WI38 (cell line): ENCODE results near the gene KRTAP10-8.

Experiments
- H3K4me3 ChIP-seq: 2 replicates; pipeline ENCODE4 v1.5.1; 2011; ENCODE audit warnings: low read depth, mild to moderate bottlenecking, control low read depth, low read length
- CTCF ChIP-seq: IDR thresholded peaks from 2 replicates; pipeline ENCODE4 v1.5.1; 2012; ENCODE audit warnings: low read depth, mild to moderate bottlenecking, control low read depth, low read length

The KRTAP10-8 gene

GRCh38 chr21:44612029-44612486, at the start of gene KRTAP10-8:
Gene KRTAP10-8, plus strand, starts transcription at chr21:44612079. Its CDS starts 22 bp downstream, at chr21:44612101.
- no peak within 1 kb of the TSS for H3K4me3 ChIP-seq
- TF ChIP-seq CTCF, result no peak

- no peak overlapping the region for H3K4me3 ChIP-seq
- TF ChIP-seq CTCF, result no peak
Observed at GRCh38 chr21:44564099-44564498, 47.8 kb upstream of the KRTAP10-8 start.

- H3K4me3 ChIP-seq, result no peak overlapping the region
- TF ChIP-seq CTCF, result no peak
Observed at GRCh38 chr21:44564886-44565598, 46.8 kb upstream of the KRTAP10-8 start.

GRCh38 chr21:44566403-44566802, 45.5 kb upstream of the KRTAP10-8 start:
- no peak for TF ChIP-seq CTCF
- H3K4me3 ChIP-seq, result no peak overlapping the region

- no peak for TF ChIP-seq CTCF
- H3K4me3 ChIP-seq, result no peak overlapping the region
Observed at GRCh38 chr21:44567481-44568171, 44.3 kb upstream of the KRTAP10-8 start.

GRCh38 chr21:44568261-44568660, 43.6 kb upstream of the KRTAP10-8 start:
- no peak for TF ChIP-seq CTCF

More at GRCh38 chr21:44568261-44568660, 43.6 kb upstream of the KRTAP10-8 start:
- no peak overlapping the region for H3K4me3 ChIP-seq
